ENCODE measurements around the gene HSF2BP. TPM values are rescaled to one million over a fixed set of nuclear protein-coding genes. Genes with fewer than 3 reads are reported as not detected.
"Not testable (repeated sequence)": the region's sequence is repeated elsewhere in the genome, so short reads cannot be mapped to it uniquely, and the experiment has no call there.

The HSF2BP gene
- total and polyA plus RNA-seq, 2 donors (not counting 1 experiment from before 2014, with no cell fraction given): 0.49 TPM

DNA sequence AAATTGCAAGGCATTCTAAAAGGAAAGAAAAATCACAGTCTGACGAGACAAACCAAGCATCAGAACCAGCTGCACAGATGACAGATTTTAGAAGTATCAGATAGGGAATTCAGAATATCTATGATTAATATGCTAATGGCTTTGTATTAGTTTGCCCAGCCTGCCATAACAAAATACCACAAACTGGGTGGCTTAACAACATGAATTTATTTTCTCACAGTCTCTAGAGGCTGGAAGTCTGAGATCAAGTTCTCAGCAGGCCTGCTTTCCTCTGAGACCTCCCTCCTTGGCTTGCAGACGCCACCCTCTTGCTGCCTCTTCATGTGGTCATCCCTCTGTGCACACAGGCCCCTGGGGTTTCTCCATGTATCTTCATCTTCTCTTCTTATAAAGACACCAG, 118.7 kb downstream of the HSF2BP start:
- H3K4me1 Mint-ChIP-seq; H3K36me3 ChIP-seq (replicated peaks in 1 of 2; ENCODE audit: control extremely low read depth in 1 of 2, control insufficient read depth in 1 of 2, extremely low read depth in 1 of 2, insufficient read depth in 2 of 2, low read length in 1 of 2); H2AFZ ChIP-seq (ENCODE audit: insufficient read depth, low read depth, low read length, poor library complexity, severe bottlenecking); H3K4me2 ChIP-seq (replicated peaks; ENCODE audit: low read depth, low read length, poor library complexity, severe bottlenecking); H3K27ac Mint-ChIP-seq; H3K27me3 Mint-ChIP-seq; CTCF ChIA-PET; intact Hi-C loops (cut with micrococcal nuclease); H3K9me3 ChIP-seq (ENCODE audit: control extremely low read depth in 1 of 3, control insufficient read depth in 2 of 3, insufficient read depth in 1 of 3, low read length in 2 of 3); H3K4me3 ChIP-seq (ENCODE audit: control extremely low read depth in 1 of 5, extremely low read depth in 1 of 5, insufficient read depth in 1 of 5, low read depth in 2 of 5, low read length in 4 of 5); DNase-seq; H3K27me3 ChIP-seq (replicated peaks in 1 of 4; ENCODE audit: control extremely low read depth in 1 of 4, control insufficient read depth in 3 of 4, insufficient read depth in 4 of 4, low read length in 3 of 4); ATAC-seq (ENCODE audit: low read depth); H3K79me2 ChIP-seq (ENCODE audit: control insufficient read depth, insufficient read depth, low read length); POLR2A ChIA-PET; H3K4me1 ChIP-seq (ENCODE audit: control insufficient read depth in 2 of 2, insufficient read depth in 2 of 2, low read length in 2 of 2); H3K4me3 Mint-ChIP-seq; H3K9ac ChIP-seq (ENCODE audit: low read length); H3K9me3 Mint-ChIP-seq (ENCODE audit: insufficient read depth); H3K27ac ChIP-seq (ENCODE audit: low read length in 2 of 2); H4K20me1 ChIP-seq (ENCODE audit: control insufficient read depth, insufficient read depth, low read length, poor library complexity, severe bottlenecking): not testable (repeated sequence)
- whole genome bisulfite sequencing (ENCODE audit: insufficient coverage): no CpG with 5 or more reads among the region's 2 CpGs

DNA sequence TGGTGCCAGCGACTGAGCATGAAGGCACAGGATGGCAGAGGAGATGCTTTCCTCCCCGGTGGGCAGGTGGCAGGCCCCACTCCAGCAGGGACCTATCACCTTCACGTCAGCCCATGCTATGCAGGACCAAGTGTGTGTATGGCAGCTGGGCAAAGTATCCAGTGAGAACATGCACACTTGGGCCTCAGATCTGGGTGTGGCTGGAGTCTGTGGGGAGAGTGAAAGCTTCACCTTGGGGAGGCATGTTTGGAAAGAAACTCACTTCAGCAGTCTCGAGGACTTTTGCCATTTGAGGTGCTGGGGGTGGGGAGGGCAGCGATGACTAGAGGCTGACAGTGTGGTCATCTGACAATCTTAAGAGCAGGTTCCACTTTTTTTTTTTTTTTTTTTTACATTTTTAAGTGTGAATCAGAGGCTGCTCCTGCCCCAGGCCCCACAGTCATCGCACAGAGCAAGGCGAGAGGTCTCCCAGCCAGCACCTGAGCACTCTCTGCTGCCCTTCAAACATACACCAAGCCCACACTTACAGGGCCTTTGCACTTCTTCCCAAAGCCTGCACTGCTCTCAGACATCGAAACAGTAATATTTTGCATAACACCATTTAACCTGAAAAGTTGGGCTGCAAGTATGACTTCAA, 136.7 kb downstream of the HSF2BP start:
- CTCF ChIA-PET; DNase-seq; POLR2A ChIA-PET; H3K4me1 Mint-ChIP-seq; ATAC-seq (ENCODE audit: low read depth); H3K9me3 ChIP-seq (ENCODE audit: control extremely low read depth in 1 of 3, control insufficient read depth in 2 of 3, insufficient read depth in 1 of 3, low read length in 2 of 3); H3K27ac Mint-ChIP-seq; H2AFZ ChIP-seq (ENCODE audit: insufficient read depth, low read depth, low read length, poor library complexity, severe bottlenecking); intact Hi-C loops (cut with micrococcal nuclease); H3K79me2 ChIP-seq (ENCODE audit: control insufficient read depth, insufficient read depth, low read length); H3K27me3 Mint-ChIP-seq; H4K20me1 ChIP-seq (ENCODE audit: control insufficient read depth, insufficient read depth, low read length, poor library complexity, severe bottlenecking); H3K4me3 ChIP-seq (ENCODE audit: control extremely low read depth in 1 of 5, extremely low read depth in 1 of 5, insufficient read depth in 1 of 5, low read depth in 2 of 5, low read length in 4 of 5); H3K9ac ChIP-seq (ENCODE audit: low read length); H3K27me3 ChIP-seq (replicated peaks in 1 of 4; ENCODE audit: control extremely low read depth in 1 of 4, control insufficient read depth in 3 of 4, insufficient read depth in 4 of 4, low read length in 3 of 4); H3K4me3 Mint-ChIP-seq; H3K4me1 ChIP-seq (ENCODE audit: control insufficient read depth in 2 of 2, insufficient read depth in 2 of 2, low read length in 2 of 2); H3K4me2 ChIP-seq (replicated peaks; ENCODE audit: low read depth, low read length, poor library complexity, severe bottlenecking); H3K27ac ChIP-seq (ENCODE audit: low read length in 2 of 2); H3K36me3 ChIP-seq (replicated peaks in 1 of 2; ENCODE audit: control extremely low read depth in 1 of 2, control insufficient read depth in 1 of 2, extremely low read depth in 1 of 2, insufficient read depth in 2 of 2, low read length in 1 of 2); H3K9me3 Mint-ChIP-seq (ENCODE audit: insufficient read depth): not testable (repeated sequence)
- no CpG with 5 or more reads among the region's 8 CpGs for WGBS (ENCODE audit: insufficient coverage)

DNA sequence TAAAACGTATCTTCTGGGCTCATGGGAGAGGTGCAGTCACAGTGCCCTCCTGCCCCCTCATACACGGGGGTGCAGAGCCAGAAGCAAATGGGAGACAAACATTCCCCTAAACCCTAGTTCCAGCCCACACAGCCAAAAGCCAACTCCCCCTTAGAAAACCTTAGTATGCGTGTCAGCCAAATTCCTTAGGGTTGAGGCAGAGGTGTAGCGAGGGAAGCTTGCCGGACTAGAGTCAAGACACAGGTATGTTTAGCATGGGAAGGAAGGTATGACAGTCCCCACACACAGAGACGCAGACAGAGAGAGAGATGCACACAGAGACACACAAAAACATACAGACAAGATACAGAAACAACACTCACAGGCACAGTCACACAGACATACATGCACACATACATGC, 141.6 kb downstream of the HSF2BP start:
- H3K4me2 ChIP-seq (replicated peaks; ENCODE audit: low read depth, low read length, poor library complexity, severe bottlenecking); intact Hi-C loops (cut with micrococcal nuclease); POLR2A ChIA-PET; H3K9ac ChIP-seq (ENCODE audit: low read length); CTCF ChIA-PET; H3K27ac ChIP-seq (ENCODE audit: low read length in 2 of 2); H3K4me1 ChIP-seq (ENCODE audit: control insufficient read depth in 2 of 2, insufficient read depth in 2 of 2, low read length in 2 of 2); H3K27me3 ChIP-seq (replicated peaks in 1 of 4; ENCODE audit: control extremely low read depth in 1 of 4, control insufficient read depth in 3 of 4, insufficient read depth in 4 of 4, low read length in 3 of 4); ATAC-seq (ENCODE audit: low read depth); H3K9me3 Mint-ChIP-seq (ENCODE audit: insufficient read depth); DNase-seq; H3K27me3 Mint-ChIP-seq; H4K20me1 ChIP-seq (ENCODE audit: control insufficient read depth, insufficient read depth, low read length, poor library complexity, severe bottlenecking); H3K4me3 Mint-ChIP-seq; H3K27ac Mint-ChIP-seq; H3K9me3 ChIP-seq (ENCODE audit: control extremely low read depth in 1 of 3, control insufficient read depth in 2 of 3, insufficient read depth in 1 of 3, low read length in 2 of 3); H3K4me3 ChIP-seq (ENCODE audit: control extremely low read depth in 1 of 5, extremely low read depth in 1 of 5, insufficient read depth in 1 of 5, low read depth in 2 of 5, low read length in 4 of 5); H3K4me1 Mint-ChIP-seq; H2AFZ ChIP-seq (ENCODE audit: insufficient read depth, low read depth, low read length, poor library complexity, severe bottlenecking); H3K79me2 ChIP-seq (ENCODE audit: control insufficient read depth, insufficient read depth, low read length); H3K36me3 ChIP-seq (replicated peaks in 1 of 2; ENCODE audit: control extremely low read depth in 1 of 2, control insufficient read depth in 1 of 2, extremely low read depth in 1 of 2, insufficient read depth in 2 of 2, low read length in 1 of 2): not testable (repeated sequence)
- WGBS (ENCODE audit: insufficient coverage): no CpG with 5 or more reads among the region's 6 CpGs

DNA sequence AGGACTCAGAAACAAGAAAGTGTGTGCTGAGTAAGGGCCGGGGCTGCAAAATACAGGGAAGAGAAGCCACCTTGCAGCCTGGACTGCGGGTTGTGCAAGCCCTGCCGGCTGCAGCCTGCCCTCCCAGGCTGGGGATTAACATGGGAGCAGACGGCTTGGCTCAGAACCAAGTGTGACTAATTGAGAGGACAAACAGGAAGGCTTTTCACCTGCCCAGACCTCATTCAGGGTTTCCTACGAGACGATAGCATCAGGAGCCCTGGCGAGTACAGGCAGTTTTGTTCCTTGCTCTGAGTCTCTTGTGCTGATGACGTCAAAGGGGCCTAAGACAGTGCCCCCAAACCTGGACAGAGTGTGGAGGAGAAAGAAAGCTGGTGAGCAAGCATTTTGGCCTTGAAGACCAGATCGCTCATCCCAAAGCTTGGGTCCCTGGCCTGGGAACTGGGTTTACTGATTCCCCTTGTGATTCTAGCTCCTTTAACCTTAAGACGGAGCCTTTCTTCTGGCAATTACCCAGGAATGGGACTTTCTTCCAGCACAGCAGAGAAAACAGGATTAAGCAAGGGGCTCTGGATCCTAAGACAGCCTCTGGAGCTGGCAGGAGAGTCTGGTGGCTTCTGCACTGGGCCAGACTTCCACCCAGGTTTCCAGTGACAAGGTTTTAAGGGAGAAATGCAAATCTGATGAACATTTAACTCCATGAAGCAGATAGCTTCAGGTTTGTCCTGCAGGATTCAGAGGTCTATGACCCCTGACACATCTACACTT, 142.2 kb downstream of the HSF2BP start:
- H3K9me3 ChIP-seq (ENCODE audit: control extremely low read depth in 1 of 3, control insufficient read depth in 2 of 3, insufficient read depth in 1 of 3, low read length in 2 of 3); H3K79me2 ChIP-seq (ENCODE audit: control insufficient read depth, insufficient read depth, low read length); H3K27ac ChIP-seq (ENCODE audit: low read length in 2 of 2); H3K4me3 Mint-ChIP-seq; H3K4me1 Mint-ChIP-seq; DNase-seq; H4K20me1 ChIP-seq (ENCODE audit: control insufficient read depth, insufficient read depth, low read length, poor library complexity, severe bottlenecking); H3K4me2 ChIP-seq (replicated peaks; ENCODE audit: low read depth, low read length, poor library complexity, severe bottlenecking); CTCF ChIA-PET; H2AFZ ChIP-seq (ENCODE audit: insufficient read depth, low read depth, low read length, poor library complexity, severe bottlenecking); H3K36me3 ChIP-seq (replicated peaks in 1 of 2; ENCODE audit: control extremely low read depth in 1 of 2, control insufficient read depth in 1 of 2, extremely low read depth in 1 of 2, insufficient read depth in 2 of 2, low read length in 1 of 2); H3K27me3 Mint-ChIP-seq; H3K4me1 ChIP-seq (ENCODE audit: control insufficient read depth in 2 of 2, insufficient read depth in 2 of 2, low read length in 2 of 2); H3K4me3 ChIP-seq (ENCODE audit: control extremely low read depth in 1 of 5, extremely low read depth in 1 of 5, insufficient read depth in 1 of 5, low read depth in 2 of 5, low read length in 4 of 5); H3K27me3 ChIP-seq (replicated peaks in 1 of 4; ENCODE audit: control extremely low read depth in 1 of 4, control insufficient read depth in 3 of 4, insufficient read depth in 4 of 4, low read length in 3 of 4); H3K9me3 Mint-ChIP-seq (ENCODE audit: insufficient read depth); intact Hi-C loops (cut with micrococcal nuclease); ATAC-seq (ENCODE audit: low read depth); H3K9ac ChIP-seq (ENCODE audit: low read length); H3K27ac Mint-ChIP-seq; POLR2A ChIA-PET: not testable (repeated sequence)
- WGBS (ENCODE audit: insufficient coverage): no CpG with 5 or more reads among the region's 10 CpGs
